ENCODE data around the gene UBE3D.

DNA sequence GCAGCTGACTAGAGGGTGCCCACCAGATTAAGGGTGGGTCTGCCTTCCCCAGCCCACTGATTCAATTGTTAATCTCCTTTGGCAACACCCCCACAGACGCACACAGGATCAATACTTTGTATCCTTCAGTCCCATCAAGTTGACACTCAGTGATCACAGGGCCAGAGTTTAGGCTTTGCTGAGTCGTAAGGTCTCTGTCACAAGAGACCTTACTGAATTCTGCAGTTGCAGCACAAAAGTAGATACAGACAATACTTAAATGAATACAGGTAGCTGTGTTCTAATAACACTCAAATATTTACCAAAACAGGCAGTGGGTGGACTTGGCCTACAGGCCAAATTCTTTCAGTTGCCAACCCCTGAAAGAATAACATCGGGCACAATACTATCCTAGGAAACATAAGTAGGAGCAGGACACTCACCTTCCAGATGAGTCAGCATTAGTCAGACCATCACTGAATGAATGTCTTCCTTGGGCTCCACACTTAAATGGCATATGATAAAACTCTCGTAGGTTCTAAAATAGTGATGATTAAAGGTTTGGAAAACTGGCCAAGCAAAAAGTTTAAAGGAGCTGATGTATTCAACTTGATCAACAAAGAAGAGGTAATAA is 190.0 kb downstream of the UBE3D start:
- TF ChIP-seq CTCF (IDR thresholded peaks at IDR 0.05; ENCODE audit: low read length) (no peak), EZH2 (IDR thresholded peaks at IDR 0.05; ENCODE audit: borderline replicate concordance, low read length) (no peak)
